HCT116 (cell line): ENCODE data around the gene EVC. TPM values are rescaled to one million over a fixed set of nuclear protein-coding genes. Genes with fewer than 3 reads are reported as not detected.
A peak's percentile ranks its signal among the peaks of the same experiment; 100 is the strongest.

Source experiments
- ATAC-seq: fragments of 200-7000 bp; cut with Tn5 transposase; 2 replicates; pipeline ENCODE4 v1.9.1; 2020; ENCODE audit warnings: mild to moderate bottlenecking, moderate library complexity
- BruUV-seq: library from RNA; stranded (reverse); fragments of 400-500 nt; replicated peaks from 2 replicates; lab custom pipeline; 2021; lab: Mats Ljungman, UMichigan
- CTCF ChIA-PET: fragments of 300-600 bp; sonication (Branson Sonifier 250); formaldehyde crosslinking; loops from one replicate; lab custom pipeline; 2021; ENCODE audit warnings: antibody characterized with exemption; lab: Charles Lee
- POLR2A ChIA-PET: fragments of 300-600, 350-600 bp; sonication (Branson Sonifier 250); formaldehyde crosslinking; loops from one replicate; lab custom pipeline; 2021; ENCODE audit warnings: antibody characterized with exemption; lab: Charles Lee
- RAD21 ChIA-PET, 2 experiments: fragments of 300-600 bp; sonication (Branson Sonifier 250); formaldehyde crosslinking; loops; one replicate each; lab custom pipeline; 2023; ENCODE audit warnings: low total read pairs in 2 of 2; ENCODE audit not compliant: uncharacterized antibody in 2 of 2, unreplicated experiment in 2 of 2, low non-redundant PET in 1 of 2; lab: Charles Lee
- DNase-seq: peaks from one replicate; pipeline ENCODE4 v3.0.0-alpha.2; 2010; ENCODE audit warnings: low read depth, low spot score
- H2AFZ ChIP-seq: fragments of 200-600 bp; shearing (Covaris generic), sonication (generic); 2 replicates; pipeline ENCODE4 v1.6.1; 2017; ENCODE audit warnings: low read depth, mixed run types, mixed read lengths, antibody characterized with exemption, low read length; ENCODE audit not compliant: poor library complexity, severe bottlenecking
- H3K27ac ChIP-seq: 2 replicates; pipeline ENCODE4 v1.5.1; 2012; ENCODE audit warnings: low read depth, low read length
- H3K27me3 ChIP-seq: fragments of 200-600 bp; sonication (generic); 2 replicates; pipeline ENCODE4 v1.6.1; 2016; ENCODE audit warnings: mixed run types, low read length, mixed read lengths; ENCODE audit not compliant: insufficient read depth
- H3K36me3 ChIP-seq, 2 experiments: fragments of 200-500 bp in 1 of 2; fragments of 200-600 bp in 1 of 2; sonication (Bioruptor generic) in 1 of 2; sonication (generic) in 1 of 2; 2 replicates each; pipeline versions ENCODE4 v1.5.1 to v1.6.1; 2014 to 2016; ENCODE audit warnings: low read length in 2 of 2, inconsistent platforms in 1 of 2, mixed read lengths in 1 of 2, mixed run types in 1 of 2; ENCODE audit not compliant: insufficient read depth in 2 of 2, control insufficient read depth in 1 of 2
- H3K4me1 ChIP-seq, 2 experiments: fragments of 200-600 bp in 1 of 2; sonication (generic) in 1 of 2; 2 replicates each; pipeline versions ENCODE4 v1.5.1 to v1.6.1; 2012 to 2017; ENCODE audit warnings: low read length in 2 of 2, inconsistent platforms in 1 of 2, mild to moderate bottlenecking in 1 of 2, mixed read lengths in 1 of 2, mixed run types in 1 of 2, moderate library complexity in 1 of 2; ENCODE audit not compliant: insufficient read depth in 2 of 2, control insufficient read depth in 1 of 2
- H3K4me2 ChIP-seq: fragments of 200-600 bp; sonication (generic); 2 replicates; pipeline ENCODE4 v1.6.1; 2017; ENCODE audit warnings: mixed run types, low read length, mixed read lengths
- H3K4me3 ChIP-seq, 2 experiments: fragments of 200-600 bp in 1 of 2; sonication (generic) in 1 of 2; replicated peaks in 1 of 2; 2 replicates each; pipeline ENCODE4 v1.5.1; 2011 to 2016; ENCODE audit warnings: low read length in 2 of 2, control low read depth in 1 of 2, low read depth in 1 of 2, mild to moderate bottlenecking in 1 of 2, mixed read lengths in 1 of 2, mixed run types in 1 of 2
- H3K79me2 ChIP-seq: fragments of 200-600 bp; sonication (generic); 2 replicates; pipeline ENCODE4 v1.6.1; 2017; ENCODE audit warnings: mild to moderate bottlenecking, mixed run types, low read length, moderate library complexity, mixed read lengths; ENCODE audit not compliant: insufficient read depth
- H3K9ac ChIP-seq: fragments of 200-600 bp; sonication (generic); 2 replicates; pipeline ENCODE4 v1.6.1; 2016; ENCODE audit warnings: low read length, mixed read lengths
- H3K9me2 ChIP-seq: fragments of 200-600 bp; sonication (generic), shearing (Covaris generic); 2 replicates; pipeline ENCODE4 v1.6.1; 2017; ENCODE audit warnings: mixed run types, mild to moderate bottlenecking, moderate library complexity; ENCODE audit not compliant: insufficient read depth
- H3K9me3 ChIP-seq, 2 experiments: fragments of 200-500 bp in 1 of 2; fragments of 200-600 bp in 1 of 2; sonication (Bioruptor generic) in 1 of 2; sonication (generic) in 1 of 2; 2 replicates each; pipeline ENCODE4 v1.6.1; 2014 to 2017; ENCODE audit warnings: low read length in 2 of 2, mixed read lengths in 2 of 2, inconsistent platforms in 1 of 2, low read depth in 1 of 2, mild to moderate bottlenecking in 1 of 2, mixed run types in 1 of 2, moderate library complexity in 1 of 2; ENCODE audit not compliant: control insufficient read depth in 1 of 2, insufficient read depth in 1 of 2
- H4K20me1 ChIP-seq: fragments of 200-600 bp; sonication (generic), shearing (Covaris generic); 2 replicates; pipeline ENCODE4 v1.6.1; 2017; ENCODE audit warnings: mixed run types, mild to moderate bottlenecking, moderate library complexity; ENCODE audit not compliant: insufficient read depth
- CBX3 ChIP-seq: IDR thresholded peaks from 2 replicates; pipeline ENCODE4 v1.6.1; 2012; ENCODE audit warnings: low read depth
- CEBPB ChIP-seq: IDR thresholded peaks from 2 replicates; pipeline ENCODE4 v1.6.1; 2012; ENCODE audit warnings: low read depth
- CTCF ChIP-seq, 3 experiments: fragments of 200-600 bp in 1 of 3; sonication (generic) in 1 of 3; IDR thresholded peaks in 2 of 3; conservative IDR thresholded peaks in 1 of 3; 2 replicates each; pipeline ENCODE4 v1.5.1; 2012 to 2017; ENCODE audit warnings: low read depth in 2 of 3, low read length in 2 of 3, antibody characterized with exemption in 1 of 3, borderline replicate concordance in 1 of 3, control low read depth in 1 of 3, mild to moderate bottlenecking in 1 of 3, mixed read lengths in 1 of 3, mixed run types in 1 of 3, moderate library complexity in 1 of 3; ENCODE audit not compliant: insufficient read depth in 1 of 3
- EZH2phosphoT487 ChIP-seq: fragments of 200-600 bp; IDR thresholded peaks from 2 replicates; pipeline ENCODE4 v1.6.1; 2018; ENCODE audit warnings: antibody characterized with exemption, borderline replicate concordance
- FOSL1 ChIP-seq: IDR thresholded peaks from 2 replicates; pipeline ENCODE4 v1.6.1; 2012; ENCODE audit warnings: low read depth
- POLR2A ChIP-seq: IDR thresholded peaks from 2 replicates; pipeline ENCODE4 v1.7.0; 2011; ENCODE audit warnings: borderline replicate concordance; ENCODE audit not compliant: insufficient read depth, insufficient read length; ENCODE audit errors: extremely low read depth
- SIN3A ChIP-seq: IDR thresholded peaks from 2 replicates; pipeline ENCODE4 v1.6.1; 2012; ENCODE audit warnings: low read depth
- SRF ChIP-seq: IDR thresholded peaks from 2 replicates; pipeline ENCODE4 v1.6.1; 2012; ENCODE audit warnings: low read depth
- TCF7L2 ChIP-seq: IDR thresholded peaks from 2 replicates; pipeline ENCODE4 v1.7.0; 2011; ENCODE audit warnings: borderline replicate concordance, inconsistent platforms; ENCODE audit not compliant: insufficient read depth, insufficient read length; ENCODE audit errors: extremely low read depth
- ZFX ChIP-seq: fragments of 450-650 bp; IDR thresholded peaks from 2 replicates; pipeline ENCODE4 v1.6.1; 2017
- ZNF274 ChIP-seq: fragments of 200-500 bp; sonication (Bioruptor generic); IDR thresholded peaks from 2 replicates; pipeline ENCODE4 v1.6.1; 2014; ENCODE audit warnings: mild to moderate bottlenecking, low read depth, low read length, inconsistent platforms
- intact Hi-C: fragments of 100-400 bp; cut with micrococcal nuclease; formaldehyde crosslinking; loops from 2 replicates; pipeline ENCODE4 v1.10.0; 2022
- total RNA-seq: library from RNA; stranded (reverse); gene quantifications from one replicate; pipeline ENCODE4 v1.2.1, GENCODE V29; 2021; ENCODE audit not compliant: unreplicated experiment
- TF ChIP-seq, protein P1 (sequence below): IDR thresholded peaks from 2 replicates; pipeline ENCODE4 v1.6.1; 2012; ENCODE audit warnings: low read depth
- TF ChIP-seq, protein P2 (sequence below): IDR thresholded peaks from 2 replicates; pipeline ENCODE4 v1.6.1; 2012

Gene EVC
- total RNA-seq, 1 experiment from 2014 or later, result 0.15 TPM

GRCh38 chr4:5757954-5758353 lies 47.0 kb downstream of the EVC start:
- DNase-seq (no peak), ATAC-seq (no peak)
- peak overlapping the region; percentile 27 for H3K9ac ChIP-seq
- no peaks in the 10 kb centered on the region for H4K20me1 ChIP-seq
- intact Hi-C loops, result no loop called here
- H3K4me2 ChIP-seq, result peak overlapping the region; percentile 58
- H3K36me3 ChIP-seq, result no peaks in the 10 kb centered on the region
- ChIA-PET CTCF (no interaction called here), RAD21 (no interaction called here), POLR2A (no interaction called here)
- H3K9me2 ChIP-seq, result no peaks in the 10 kb centered on the region
- no TSS peak for BruUV-seq
- no peak overlapping the region for H3K4me3 ChIP-seq
- no peaks in the 10 kb centered on the region for H3K27me3 ChIP-seq
- no peak overlapping the region for H2AFZ ChIP-seq
- peaks cover 16 to 61% of the 10 kb centered on the region in 2 experiments for H3K4me1 ChIP-seq
- no peak overlapping the region for H3K27ac ChIP-seq
- no peaks in the 10 kb centered on the region for H3K79me2 ChIP-seq
- H3K9me3 ChIP-seq, result no peaks in the 10 kb centered on the region
- TF ChIP-seq CTCF (IDR thresholded peaks at IDR 0.05 in 2 of 3, conservative IDR thresholded peaks at IDR 0.05 in 1 of 3; ENCODE audit: borderline replicate concordance in 1 of 3, insufficient read depth in 1 of 3, low read depth in 2 of 3, low read length in 2 of 3) (no peak), SIN3A (no peak), CEBPB (no peak), ZNF274 (no peak), CBX3 (no peak), EZH2phosphoT487 (no peak), TCF7L2 (no peak), FOSL1 (no peak), SRF (no peak), POLR2A (no peak), ZFX (no peak)
- TF ChIP-seq, protein P1, sequence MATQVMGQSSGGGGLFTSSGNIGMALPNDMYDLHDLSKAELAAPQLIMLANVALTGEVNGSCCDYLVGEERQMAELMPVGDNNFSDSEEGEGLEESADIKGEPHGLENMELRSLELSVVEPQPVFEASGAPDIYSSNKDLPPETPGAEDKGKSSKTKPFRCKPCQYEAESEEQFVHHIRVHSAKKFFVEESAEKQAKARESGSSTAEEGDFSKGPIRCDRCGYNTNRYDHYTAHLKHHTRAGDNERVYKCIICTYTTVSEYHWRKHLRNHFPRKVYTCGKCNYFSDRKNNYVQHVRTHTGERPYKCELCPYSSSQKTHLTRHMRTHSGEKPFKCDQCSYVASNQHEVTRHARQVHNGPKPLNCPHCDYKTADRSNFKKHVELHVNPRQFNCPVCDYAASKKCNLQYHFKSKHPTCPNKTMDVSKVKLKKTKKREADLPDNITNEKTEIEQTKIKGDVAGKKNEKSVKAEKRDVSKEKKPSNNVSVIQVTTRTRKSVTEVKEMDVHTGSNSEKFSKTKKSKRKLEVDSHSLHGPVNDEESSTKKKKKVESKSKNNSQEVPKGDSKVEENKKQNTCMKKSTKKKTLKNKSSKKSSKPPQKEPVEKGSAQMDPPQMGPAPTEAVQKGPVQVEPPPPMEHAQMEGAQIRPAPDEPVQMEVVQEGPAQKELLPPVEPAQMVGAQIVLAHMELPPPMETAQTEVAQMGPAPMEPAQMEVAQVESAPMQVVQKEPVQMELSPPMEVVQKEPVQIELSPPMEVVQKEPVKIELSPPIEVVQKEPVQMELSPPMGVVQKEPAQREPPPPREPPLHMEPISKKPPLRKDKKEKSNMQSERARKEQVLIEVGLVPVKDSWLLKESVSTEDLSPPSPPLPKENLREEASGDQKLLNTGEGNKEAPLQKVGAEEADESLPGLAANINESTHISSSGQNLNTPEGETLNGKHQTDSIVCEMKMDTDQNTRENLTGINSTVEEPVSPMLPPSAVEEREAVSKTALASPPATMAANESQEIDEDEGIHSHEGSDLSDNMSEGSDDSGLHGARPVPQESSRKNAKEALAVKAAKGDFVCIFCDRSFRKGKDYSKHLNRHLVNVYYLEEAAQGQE, result no peak
- TF ChIP-seq, protein P2, sequence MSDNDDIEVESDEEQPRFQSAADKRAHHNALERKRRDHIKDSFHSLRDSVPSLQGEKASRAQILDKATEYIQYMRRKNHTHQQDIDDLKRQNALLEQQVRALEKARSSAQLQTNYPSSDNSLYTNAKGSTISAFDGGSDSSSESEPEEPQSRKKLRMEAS, result no peak
